ENCODE measurements around the gene TMCC1. TPM values are rescaled to one million over a fixed set of nuclear protein-coding genes. Genes with fewer than 3 reads are reported as not detected.
"Not testable (repeated sequence)": the region's sequence is repeated elsewhere in the genome, so short reads cannot be mapped to it uniquely, and the experiment has no call there.

Gene TMCC1
- total RNA-seq, 1 donor from 2014 or later: 16.7 TPM

DNA sequence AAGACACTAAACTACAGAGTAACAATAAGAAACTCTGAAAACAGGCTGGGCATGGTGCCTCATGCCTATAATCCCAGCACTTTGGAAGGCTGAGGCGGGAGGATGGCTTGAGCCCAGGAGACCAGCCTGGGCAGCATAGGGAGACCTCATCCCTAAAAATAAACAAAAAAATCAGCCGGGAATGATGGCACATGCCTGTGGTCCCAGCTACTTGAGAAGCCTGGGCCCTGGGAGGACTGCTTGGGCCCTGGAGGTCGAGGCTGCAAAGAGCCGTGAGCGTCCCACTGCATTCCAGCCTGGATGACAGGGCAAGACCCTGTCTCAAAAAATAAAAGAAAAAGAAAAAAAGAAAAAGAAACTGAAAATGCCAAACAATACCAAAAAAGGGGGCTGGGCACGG lies 55.4 kb downstream of the TMCC1 start:
- intact Hi-C loops (cut with DNase I): no loop called here
- Histone ChIP-seq H3K4me3 (no peak overlapping the region), H3K9me3 (peaks cover 5% of the 10 kb centered on the region), H3K36me3 (no peaks in the 10 kb centered on the region), H3K4me1 (peaks cover 19% of the 10 kb centered on the region), H3K27ac (no peak overlapping the region), H3K27me3 (no peaks in the 10 kb centered on the region)
- no peak for TF ChIP-seq POLR2AphosphoS5 (IDR thresholded peaks at IDR 0.05; ENCODE audit: insufficient read depth in 1 of 2, low read depth in 1 of 2)
- no peak for TF ChIP-seq CTCF (IDR thresholded peaks at IDR 0.05)
- TF ChIP-seq POLR2A (IDR thresholded peaks at IDR 0.05): no peak
- no peak for DNase-seq (ENCODE audit: extremely low spot score in 2 of 2)

DNA sequence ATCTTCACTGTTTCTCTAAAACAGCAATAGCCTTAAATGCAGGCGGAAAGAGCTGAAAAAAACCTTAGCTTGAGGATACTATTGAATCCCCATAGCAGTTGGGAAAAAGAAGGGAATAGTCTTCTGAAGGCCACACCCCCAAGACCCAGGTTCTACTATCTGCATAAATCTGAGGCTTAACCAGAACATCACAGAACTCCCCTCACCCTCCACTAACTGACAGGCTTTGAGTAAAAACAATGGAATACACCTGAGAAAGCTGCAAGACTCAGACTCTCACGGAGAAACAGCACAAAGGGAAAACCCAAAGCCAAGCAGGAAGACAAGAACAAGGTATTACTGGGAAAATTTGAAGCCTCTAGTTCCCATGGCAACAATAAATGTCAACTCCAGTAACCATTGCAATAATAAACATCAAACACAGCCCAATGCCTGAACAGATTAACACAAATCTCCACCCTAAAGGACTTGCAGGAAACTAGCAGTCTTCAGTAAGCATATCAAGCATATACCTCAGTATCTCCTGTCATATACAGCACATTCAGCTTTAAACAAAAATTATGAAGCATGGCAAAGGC lies 56.4 kb downstream of the TMCC1 start:
- TF ChIP-seq POLR2A (IDR thresholded peaks at IDR 0.05) (no peak), CTCF (IDR thresholded peaks at IDR 0.05) (no peak), POLR2AphosphoS5 (IDR thresholded peaks at IDR 0.05; ENCODE audit: insufficient read depth in 1 of 2, low read depth in 1 of 2) (no peak)
- DNase-seq (ENCODE audit: extremely low spot score in 2 of 2): no peak

GRCh38 chr3:129836381-129837064 lies 57.0 kb downstream of the TMCC1 start:
- Histone ChIP-seq H3K36me3 (no peaks in the 10 kb centered on the region), H3K27ac (no peak overlapping the region), H3K27me3 (no peaks in the 10 kb centered on the region), H3K4me3 (no peak overlapping the region), H3K4me1 (peaks cover 28% of the 10 kb centered on the region), H3K9me3 (no peaks in the 10 kb centered on the region)
- no peak for DNase-seq (ENCODE audit: extremely low spot score in 2 of 2)
- TF ChIP-seq POLR2A (IDR thresholded peaks at IDR 0.05) (no peak), POLR2AphosphoS5 (IDR thresholded peaks at IDR 0.05; ENCODE audit: insufficient read depth in 1 of 2, low read depth in 1 of 2) (no peak), CTCF (IDR thresholded peaks at IDR 0.05) (no peak)
- intact Hi-C loops (cut with DNase I): no loop called here

More for the DNA sequence above, 56.4 kb downstream of the TMCC1 start:
- intact Hi-C loops (cut with DNase I): no loop called here
- Histone ChIP-seq H3K4me1 (peaks cover 22% of the 10 kb centered on the region), H3K36me3 (no peaks in the 10 kb centered on the region), H3K27ac (no peak overlapping the region), H3K4me3 (no peak overlapping the region), H3K27me3 (no peaks in the 10 kb centered on the region), H3K9me3 (no peaks in the 10 kb centered on the region)

DNA sequence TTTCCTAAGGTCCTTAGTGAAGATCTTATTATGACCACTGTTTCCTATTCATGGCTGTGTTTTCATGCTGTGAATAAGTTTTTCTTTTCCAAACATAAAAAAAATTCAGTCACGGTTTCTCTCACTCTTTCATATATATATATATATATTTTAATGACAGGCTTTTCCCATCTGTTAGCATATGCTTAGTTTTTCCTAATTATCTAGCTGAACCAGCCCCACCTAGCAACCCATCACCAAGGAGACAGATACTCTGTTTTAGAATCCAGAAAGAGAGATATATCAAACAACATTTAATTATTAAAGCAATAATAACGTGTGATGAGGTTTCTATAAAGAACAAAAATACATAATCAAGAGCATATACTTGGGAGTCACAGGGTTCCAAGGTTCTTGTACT lies 58.3 kb downstream of the TMCC1 start:
- no peak overlapping the region for H3K4me3 ChIP-seq
- TF ChIP-seq POLR2A (IDR thresholded peaks at IDR 0.05): no peak
- TF ChIP-seq POLR2AphosphoS5 (IDR thresholded peaks at IDR 0.05; ENCODE audit: insufficient read depth in 1 of 2, low read depth in 1 of 2): no peak
- TF ChIP-seq CTCF (IDR thresholded peaks at IDR 0.05): no peak
- no peaks in the 10 kb centered on the region for H3K36me3 ChIP-seq
- no peak for DNase-seq (ENCODE audit: extremely low spot score in 2 of 2)
- no peaks in the 10 kb centered on the region for H3K27me3 ChIP-seq
- intact Hi-C loops (cut with DNase I): no loop called here
- H3K27ac ChIP-seq: no peak overlapping the region
- H3K4me1 ChIP-seq: peaks cover 28% of the 10 kb centered on the region
- no peaks in the 10 kb centered on the region for H3K9me3 ChIP-seq

DNA sequence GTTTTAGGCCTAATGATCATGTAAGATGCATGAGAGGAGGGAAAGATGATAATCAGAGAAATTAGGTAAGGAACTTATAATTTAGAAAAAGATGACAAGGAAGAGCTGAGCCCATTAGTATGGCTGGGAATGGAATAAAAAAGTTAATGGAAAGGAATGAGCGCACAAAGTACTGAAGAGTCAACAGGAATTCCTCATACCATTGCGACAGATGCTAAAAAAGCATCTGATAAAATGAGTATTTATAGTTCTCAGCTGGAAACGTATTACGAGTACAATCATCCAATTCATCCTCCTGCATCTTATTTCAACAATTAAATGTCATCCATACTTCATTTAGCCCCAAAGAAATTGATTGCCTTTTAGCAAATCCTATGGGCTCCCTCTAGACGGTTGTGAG lies 58.9 kb downstream of the TMCC1 start:
- H3K9me3 ChIP-seq: no peaks in the 10 kb centered on the region
- intact Hi-C loops (cut with DNase I): no loop called here
- no peak for DNase-seq (ENCODE audit: extremely low spot score in 2 of 2)
- no peak overlapping the region for H3K27ac ChIP-seq
- H3K4me1 ChIP-seq: peaks cover 33% of the 10 kb centered on the region
- H3K27me3 ChIP-seq: no peaks in the 10 kb centered on the region
- H3K4me3 ChIP-seq: no peak overlapping the region
- TF ChIP-seq CTCF (IDR thresholded peaks at IDR 0.05) (no peak), POLR2A (IDR thresholded peaks at IDR 0.05) (no peak)
- H3K36me3 ChIP-seq: no peaks in the 10 kb centered on the region

- H3K9me3 ChIP-seq; H3K36me3 ChIP-seq; H3K27ac ChIP-seq; DNase-seq (ENCODE audit: extremely low spot score in 2 of 2); H3K4me3 ChIP-seq; intact Hi-C loops (cut with DNase I); H3K27me3 ChIP-seq: not testable (repeated sequence)
- peaks cover 29% of the 10 kb centered on the region for H3K4me1 ChIP-seq
These were observed 61.6 kb downstream of the TMCC1 start for GRCh38 chr3:129831942-129832341.
